GM12874 (cell line): ENCODE measurements around the gene ABCD2.

Experiments
- CTCF ChIP-seq: IDR thresholded peaks from 2 replicates; pipeline ENCODE4 v1.5.1; 2011; ENCODE audit warnings: low read depth, mild to moderate bottlenecking, control low read depth, low read length, moderate library complexity; ENCODE audit not compliant: insufficient read depth

Gene ABCD2

DNA sequence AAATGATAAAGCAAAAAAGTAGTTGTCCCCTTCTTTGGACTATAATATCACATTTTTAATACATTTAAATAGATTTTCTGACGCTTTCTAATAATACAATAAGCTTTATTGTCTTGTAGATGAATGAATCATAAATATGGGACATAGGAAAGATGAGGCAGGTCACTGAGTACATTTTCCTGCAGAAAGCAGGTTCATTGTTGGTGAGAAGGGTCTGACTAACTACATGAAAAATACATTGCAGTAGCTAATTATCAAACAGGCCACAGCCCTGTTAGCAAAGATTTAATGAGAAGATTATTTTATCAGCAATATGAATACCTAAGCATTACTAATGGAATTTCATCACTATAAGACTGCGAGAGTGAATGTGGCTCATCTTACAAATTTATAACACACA, 45.6 kb downstream of the ABCD2 start:
- TF ChIP-seq CTCF, result no peak

GRCh38 chr12:39572551-39572950, 47.1 kb downstream of the ABCD2 start:
- no peak for TF ChIP-seq CTCF

GRCh38 chr12:39571351-39571750, 48.3 kb downstream of the ABCD2 start:
- no peak for TF ChIP-seq CTCF

DNA sequence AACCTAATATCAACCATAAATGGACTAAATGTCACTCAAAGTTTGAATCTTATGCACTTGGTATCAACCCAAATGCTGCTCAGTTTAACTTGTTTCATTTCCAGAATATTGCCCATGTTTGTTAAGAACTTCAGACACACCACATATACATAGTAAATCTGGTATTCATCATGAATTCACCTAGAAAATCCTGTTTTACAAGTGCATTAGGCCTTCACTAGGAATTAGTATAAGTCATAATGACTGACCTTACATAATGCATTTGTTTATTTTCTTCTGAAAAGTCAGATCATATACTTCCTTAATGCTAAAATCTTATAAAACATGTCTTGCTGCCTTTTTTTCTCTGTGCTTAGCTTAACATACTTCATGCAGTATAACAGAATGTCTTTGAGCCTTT, 66.1 kb downstream of the ABCD2 start:
- no peak for TF ChIP-seq CTCF

DNA sequence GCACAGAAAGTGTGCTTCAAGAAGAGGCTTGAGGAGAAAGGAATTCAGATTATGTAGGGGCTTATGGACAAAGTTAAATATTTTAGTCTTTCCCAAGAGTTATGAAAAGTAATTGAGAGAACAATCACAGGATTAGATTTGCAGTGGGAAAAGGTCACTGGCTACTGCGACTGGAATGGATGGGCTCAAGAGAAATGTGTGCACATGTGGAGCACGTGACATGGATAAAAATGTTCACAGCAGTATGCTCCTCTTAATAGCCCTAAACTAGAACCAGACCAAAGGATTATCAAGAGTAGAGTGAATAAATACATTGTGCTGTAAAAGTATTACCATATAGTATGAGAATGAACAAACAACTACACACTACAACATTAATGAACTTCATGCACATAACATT, 78.1 kb downstream of the ABCD2 start:
- no peak for TF ChIP-seq CTCF

DNA sequence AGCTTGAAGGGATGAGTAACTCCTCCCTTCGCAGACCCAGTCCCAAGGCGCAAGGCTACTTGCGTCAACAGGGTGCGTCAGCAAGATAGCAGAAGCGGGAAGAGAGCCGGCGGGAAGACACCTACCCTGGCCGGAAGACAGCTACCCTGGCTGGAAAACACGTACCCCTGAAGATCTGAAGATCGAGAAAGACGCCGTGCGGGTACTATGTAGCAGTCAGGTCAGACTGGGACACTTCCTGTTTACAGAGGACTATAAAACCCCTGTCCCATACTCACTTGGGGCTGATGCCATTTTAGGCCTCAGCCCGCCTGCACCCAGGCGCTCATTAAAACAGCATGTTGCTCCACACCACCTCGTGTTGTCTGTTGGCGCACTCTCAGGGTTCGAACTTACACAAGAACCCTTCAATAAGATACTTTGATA, 80.9 kb downstream of the ABCD2 start:
- TF ChIP-seq CTCF, result no peak

GRCh38 chr12:39533951-39534350, 85.7 kb downstream of the ABCD2 start:
- no peak for TF ChIP-seq CTCF

- TF ChIP-seq CTCF, result no peak
Measured at GRCh38 chr12:39532448-39532847, 87.2 kb downstream of the ABCD2 start.
